ENCODE results near the gene PFKM.
"Not testable (repeated sequence)": the region's sequence is repeated elsewhere in the genome, so short reads cannot be mapped to it uniquely, and the experiment has no call there.

Gene PFKM

GRCh38 chr12:48115957-48116356, 3.2 kb upstream of the PFKM start:
- DNase-seq, result no peak

DNA sequence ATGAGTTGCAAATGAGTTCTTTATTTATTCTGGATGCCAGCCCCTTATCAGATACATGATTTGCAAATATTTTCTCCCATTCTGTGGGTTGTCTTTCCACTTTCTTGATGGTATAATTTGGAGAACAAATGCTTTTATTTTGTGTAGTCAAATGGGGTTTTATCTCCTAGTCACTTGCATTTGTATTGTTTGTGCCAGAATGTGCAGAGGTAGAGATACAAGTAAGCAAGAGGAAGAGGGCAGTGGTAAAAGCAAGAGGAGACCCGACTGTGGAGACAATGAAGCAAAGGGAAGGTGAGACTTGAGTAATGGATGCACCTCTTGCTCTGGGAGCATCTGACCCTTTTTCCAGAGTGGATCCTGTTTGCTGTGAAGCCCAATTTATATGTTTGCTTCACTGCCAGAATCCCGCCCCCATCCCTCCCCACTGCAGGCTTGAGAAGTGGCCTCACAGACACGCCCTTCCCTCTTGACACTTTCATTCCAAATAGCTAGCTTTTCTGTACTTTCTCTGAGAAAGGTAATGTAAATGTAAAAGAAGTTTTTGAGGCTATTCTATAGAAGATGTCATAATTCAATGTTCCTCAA, 786 bp upstream of the PFKM start:
- no peak for DNase-seq

- DNase-seq, result no peak
Measured at GRCh38 chr12:48119834-48120195, 651 bp downstream of the PFKM start.

DNA sequence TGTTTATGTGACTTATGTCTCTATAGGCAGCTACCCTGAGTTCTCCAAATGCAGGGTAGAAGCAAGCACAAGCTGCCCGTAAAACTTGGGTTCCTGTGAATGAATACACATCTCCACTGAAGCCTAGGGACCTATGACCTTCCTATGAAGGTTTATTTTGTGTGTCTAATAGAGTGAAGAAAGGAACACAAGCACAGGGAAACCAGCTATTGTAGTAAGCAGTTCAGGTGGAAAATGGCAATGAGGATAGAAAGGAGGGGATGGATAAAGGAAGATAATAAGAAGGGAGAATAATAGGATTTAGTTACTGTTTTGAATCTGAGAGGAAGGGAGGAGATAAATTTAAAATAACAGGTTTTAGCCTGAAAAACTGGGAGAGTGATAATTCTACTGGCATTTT, 2.4 kb downstream of the PFKM start:
- no peak for DNase-seq

GRCh38 chr12:48122065-48122834, 3.1 kb downstream of the PFKM start:
- DNase-seq, result no peak

- DNase-seq, result no peak
Measured at GRCh38 chr12:48123169-48123568, 4.0 kb downstream of the PFKM start.

DNA sequence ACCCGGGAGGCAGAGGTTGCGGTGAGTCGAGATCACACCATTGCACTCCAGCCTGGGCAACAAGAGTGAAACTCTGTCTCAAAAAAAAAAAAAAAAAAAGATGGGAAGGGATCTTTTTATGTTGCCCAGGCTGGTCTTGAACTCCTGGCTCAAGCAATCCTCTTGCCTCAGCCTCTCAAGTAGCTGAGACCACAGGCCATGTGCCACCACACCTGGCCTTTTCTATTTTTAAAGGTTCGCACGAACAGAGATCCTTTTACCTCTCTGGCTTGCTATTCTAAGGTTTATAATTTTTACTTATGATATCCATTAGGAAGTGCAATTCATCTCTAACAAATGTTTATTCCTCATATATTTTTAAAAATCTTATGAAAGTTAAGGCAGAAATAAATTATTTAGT, 6.4 kb downstream of the PFKM start:
- not testable (repeated sequence) for DNase-seq

DNA sequence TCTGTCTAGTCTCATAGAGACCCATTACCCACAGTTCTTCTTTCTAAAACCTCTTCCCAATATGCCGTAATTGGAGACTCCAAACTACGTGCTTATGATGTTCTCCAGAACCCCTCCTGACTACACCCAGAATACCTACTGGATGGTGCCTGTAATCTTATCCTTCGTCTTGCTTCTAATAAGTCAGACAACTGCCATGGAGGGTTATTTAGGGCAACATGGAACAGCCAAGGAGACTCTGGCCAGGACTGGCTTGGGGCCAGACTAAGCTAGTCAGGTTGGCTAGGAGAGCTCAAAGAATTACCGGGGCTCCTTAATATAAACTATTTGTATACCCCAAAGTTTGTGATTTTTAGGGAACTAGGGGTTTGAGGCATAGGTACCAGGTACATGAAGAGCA, 6.8 kb downstream of the PFKM start:
- no peak for DNase-seq

DNA sequence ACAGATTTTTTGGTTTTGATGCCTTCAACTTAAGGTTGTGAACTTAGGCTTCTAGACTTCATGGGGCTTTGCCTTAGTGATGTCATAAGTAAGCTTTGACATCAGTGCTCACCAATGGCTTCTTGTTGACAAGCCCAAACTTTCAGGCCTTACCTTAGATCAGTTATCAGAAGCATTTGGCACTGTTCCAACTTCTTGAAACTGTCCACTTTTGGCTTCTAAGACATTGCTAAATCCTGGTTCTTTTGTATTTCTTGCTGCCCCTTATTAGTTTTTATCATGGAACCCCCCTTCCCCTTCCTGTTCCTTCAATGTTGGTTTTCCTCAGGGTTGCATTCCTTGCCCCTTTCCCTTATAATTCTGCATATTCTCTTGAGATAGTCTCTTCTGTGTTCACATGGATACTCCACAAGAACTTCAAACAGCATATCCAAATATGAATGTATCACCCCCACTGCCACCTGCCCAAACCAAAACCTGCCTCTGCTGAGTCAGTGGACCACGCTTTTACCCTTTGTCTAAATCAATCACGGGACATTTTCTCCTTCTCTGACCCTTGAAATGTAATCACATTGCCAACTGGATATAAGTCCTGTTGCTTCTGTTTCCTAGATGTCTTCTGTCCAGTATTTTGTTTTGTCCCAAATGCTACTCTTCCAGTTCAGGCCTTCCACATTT, 7.9 kb downstream of the PFKM start:
- no peak for DNase-seq

DNA sequence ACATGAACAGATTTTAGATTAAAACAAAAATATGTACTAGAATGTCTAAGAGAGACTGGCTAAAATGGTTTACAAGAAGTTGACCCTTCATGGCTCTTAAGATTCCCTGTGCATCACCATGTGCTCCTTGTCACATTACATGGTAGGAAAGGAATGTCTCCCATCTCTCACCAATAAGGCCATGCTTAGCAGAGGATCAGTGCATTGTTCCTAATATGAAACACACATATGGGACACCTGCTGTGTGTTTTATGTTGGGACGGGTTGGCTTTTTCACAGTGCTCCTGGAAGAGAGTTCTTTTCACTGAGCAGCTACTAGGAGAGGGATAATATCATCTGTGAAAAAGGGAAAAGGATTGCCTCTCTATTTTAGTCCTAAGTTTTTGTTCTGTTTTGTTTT, 9.6 kb downstream of the PFKM start:
- no peak for DNase-seq

DNA sequence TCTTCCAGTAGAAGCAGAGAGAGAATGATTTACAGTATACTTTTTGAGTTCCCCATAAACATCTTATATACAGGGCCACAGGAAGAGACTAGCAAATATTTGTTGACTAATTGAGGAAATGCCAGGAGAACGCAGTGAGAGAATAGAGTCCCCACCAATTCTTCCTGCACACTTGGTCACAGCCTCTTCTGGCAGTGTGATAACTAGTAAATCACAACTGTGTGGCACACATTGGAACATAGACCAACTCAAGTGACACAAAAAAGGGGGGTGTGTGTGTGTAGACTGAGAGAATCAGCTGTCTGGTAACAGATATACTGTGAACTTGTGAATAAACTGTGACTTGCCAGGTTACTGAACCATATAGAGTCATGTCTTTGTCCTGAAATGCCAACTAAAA, 10.2 kb downstream of the PFKM start:
- no peak for DNase-seq

- no peak for DNase-seq
Measured at GRCh38 chr12:48131517-48131916, 12.4 kb downstream of the PFKM start.

DNA sequence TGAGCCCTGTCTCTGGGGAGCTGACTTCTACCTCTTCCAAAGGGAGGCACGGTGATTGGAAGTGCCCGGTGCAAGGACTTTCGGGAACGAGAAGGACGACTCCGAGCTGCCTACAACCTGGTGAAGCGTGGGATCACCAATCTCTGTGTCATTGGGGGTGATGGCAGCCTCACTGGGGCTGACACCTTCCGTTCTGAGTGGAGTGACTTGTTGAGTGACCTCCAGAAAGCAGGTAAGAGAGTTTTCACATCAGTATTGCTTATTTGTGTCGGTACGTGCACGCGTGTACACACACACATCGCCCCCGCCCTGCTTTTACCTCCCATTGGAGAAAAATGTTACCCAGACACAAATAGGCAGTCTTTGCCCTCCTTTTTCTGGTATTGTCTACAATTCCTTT, 13.7 kb downstream of the PFKM start:
- DNase-seq, result no peak

- DNase-seq, result no peak
Measured at GRCh38 chr12:48135027-48135426, 15.9 kb downstream of the PFKM start.

DNA sequence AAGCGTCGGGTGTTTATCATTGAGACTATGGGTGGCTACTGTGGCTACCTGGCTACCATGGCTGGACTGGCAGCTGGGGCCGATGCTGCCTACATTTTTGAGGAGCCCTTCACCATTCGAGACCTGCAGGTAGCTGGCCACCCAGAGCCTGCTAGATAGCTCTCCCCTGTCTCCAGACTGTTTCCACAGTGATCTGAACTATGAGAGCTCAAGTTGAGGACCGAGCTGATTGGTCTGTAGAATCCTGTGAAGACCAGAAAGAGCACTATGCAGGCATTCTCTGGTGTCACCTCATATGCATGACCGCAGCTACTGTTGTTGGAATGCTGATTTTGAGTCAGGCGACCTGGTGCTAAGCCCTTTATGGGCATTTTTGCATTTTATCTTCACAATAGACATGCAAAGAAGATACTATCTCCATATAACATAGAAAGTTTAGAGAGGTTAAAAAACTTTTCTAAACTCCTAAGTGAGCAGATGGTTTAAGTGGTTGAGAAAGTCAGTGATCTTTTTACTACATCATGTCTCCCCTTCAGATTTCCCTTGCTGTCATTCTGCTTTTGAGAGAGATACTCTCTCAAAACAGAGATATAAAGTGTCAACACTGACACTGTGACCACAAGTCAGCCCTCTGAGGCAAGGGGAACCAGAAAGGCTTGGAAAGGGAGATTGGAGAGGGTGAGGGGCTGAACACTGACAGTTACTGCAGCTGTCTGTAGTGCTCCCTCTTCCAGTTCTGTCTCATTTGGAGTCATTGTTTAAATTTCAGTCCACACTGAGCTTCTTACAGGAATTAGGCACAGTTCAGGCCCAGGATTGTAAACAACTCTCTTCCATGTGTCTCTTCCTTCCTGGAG, 23.9 kb downstream of the PFKM start:
- DNase-seq, result no peak

GRCh38 chr12:48143898-48144297, 24.7 kb downstream of the PFKM start:
- no peak for DNase-seq

GRCh38 chr12:48145981-48146380, 26.8 kb downstream of the PFKM start:
- DNase-seq, result no peak

DNA sequence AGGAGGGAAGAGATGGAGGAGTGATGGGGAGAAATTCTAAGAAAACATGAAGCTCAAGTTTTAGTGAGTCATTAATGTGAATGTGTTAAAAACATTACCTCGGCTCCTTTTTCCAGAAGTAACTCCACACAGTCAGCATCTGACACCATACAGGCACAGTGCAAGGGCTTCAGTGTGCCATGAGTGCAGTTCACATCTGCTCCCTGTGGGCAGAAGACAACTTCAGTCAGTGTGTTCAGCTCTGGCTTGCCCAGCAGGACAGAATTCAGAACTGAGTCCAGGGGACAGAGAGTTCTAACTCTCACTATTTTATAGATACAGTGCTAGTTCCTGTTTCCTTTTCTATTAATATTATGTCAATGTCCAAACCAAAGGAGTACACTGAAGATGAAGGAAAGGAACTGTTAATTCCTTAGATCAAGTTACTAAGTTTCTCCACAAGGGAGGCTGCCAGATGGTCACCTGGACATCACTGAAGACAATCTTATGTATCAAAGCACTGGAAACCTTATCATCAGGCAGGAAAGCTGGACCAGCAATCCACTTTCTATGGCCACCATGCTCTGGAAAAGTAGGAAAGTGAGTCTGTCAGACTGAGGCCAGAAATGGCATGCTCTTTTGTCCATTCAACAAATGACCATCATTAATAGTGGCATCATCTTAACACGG, 32.1 kb downstream of the PFKM start:
- DNase-seq, result no peak

GRCh38 chr12:48155786-48156185, 36.6 kb downstream of the PFKM start:
- not testable (repeated sequence) for DNase-seq

DNA sequence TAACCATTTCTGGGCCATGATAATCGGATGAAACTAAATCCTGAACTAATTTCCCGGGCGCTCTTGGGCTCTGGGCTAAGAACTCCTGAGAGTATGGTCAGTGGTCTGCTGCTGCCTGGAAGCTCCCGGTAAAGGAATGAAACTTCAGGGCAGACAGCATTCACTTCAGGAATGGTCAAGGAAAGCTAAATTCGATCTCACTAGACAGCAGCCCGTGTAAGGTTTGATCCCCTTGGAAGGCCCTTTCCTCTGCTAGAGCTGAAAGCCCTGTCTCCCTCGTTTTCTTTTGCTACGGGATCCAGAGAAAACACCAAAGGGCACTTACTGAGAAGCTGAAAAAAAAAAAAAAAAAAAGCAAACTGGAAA, 37.5 kb downstream of the PFKM start:
- DNase-seq, result no peak

DNA sequence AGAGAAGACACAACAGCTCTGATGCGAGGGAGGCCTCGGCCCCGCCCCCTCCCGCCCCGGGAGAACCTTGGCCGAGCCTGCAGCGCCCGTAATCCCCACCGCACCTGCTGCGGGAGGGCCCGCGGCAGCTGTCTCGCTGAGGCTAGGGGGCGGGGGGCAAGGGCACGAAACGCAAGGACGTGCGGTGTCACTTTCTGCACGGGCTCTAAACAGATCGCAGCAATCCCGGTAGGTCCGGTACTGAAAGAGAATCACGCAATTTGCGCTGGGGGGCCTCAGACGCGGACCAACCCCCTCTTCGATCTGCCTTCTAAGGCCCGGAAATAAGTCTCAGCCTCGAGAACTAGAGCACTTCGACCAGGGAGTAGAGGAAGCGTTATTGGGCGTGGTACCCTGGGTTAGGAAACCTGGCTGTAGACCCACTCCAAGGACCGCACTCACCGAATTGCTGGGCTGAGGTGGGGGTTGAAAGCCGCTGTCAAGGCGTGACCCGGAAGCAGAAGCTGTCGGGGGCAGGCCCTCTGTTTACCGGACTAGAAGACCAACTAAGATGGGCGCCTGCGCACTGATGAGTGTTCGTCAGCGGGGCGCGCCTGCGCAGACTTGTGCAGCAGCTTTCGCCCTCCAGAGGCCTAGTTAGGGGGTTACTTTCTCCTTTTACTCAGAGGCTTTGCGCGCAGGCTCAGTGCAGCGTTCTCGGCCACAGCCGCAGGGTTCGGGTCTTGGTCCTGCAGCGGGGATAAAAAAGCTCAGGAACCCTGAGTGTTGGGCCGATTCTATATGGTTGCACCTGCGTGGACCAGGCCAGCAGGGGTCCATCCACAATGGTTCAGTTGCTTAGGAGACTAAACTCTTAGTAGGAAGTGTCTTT, 38.1 kb downstream of the PFKM start, which contains the start of gene ASB8:
Gene ASB8, minus strand, starts transcription at position 498 of the 871 bp plus-strand sequence. CDS start 4,019 bp downstream, outside the sequence.
- DNase-seq, result peak; percentile 94

GRCh38 chr12:48157889-48158370, 38.8 kb downstream of the PFKM start:
- no peak for DNase-seq

All from NCI-H1694 treated with DMSO at 0.1 percent for 48 hours (cell line).